ENCODE measurements around the gene PSMB7.
"Not testable (repeated sequence)": the region's sequence is repeated elsewhere in the genome, so short reads cannot be mapped to it uniquely, and the experiment has no call there.

Gene PSMB7

GRCh38 chr9:124442826-124443225, 27.6 kb upstream of the PSMB7 start:
- no peak for DNase-seq

- no peak for DNase-seq
Observed at GRCh38 chr9:124442379-124442778, 27.1 kb upstream of the PSMB7 start.

GRCh38 chr9:124441291-124441690, 26.0 kb upstream of the PSMB7 start:
- no peak for DNase-seq

DNA sequence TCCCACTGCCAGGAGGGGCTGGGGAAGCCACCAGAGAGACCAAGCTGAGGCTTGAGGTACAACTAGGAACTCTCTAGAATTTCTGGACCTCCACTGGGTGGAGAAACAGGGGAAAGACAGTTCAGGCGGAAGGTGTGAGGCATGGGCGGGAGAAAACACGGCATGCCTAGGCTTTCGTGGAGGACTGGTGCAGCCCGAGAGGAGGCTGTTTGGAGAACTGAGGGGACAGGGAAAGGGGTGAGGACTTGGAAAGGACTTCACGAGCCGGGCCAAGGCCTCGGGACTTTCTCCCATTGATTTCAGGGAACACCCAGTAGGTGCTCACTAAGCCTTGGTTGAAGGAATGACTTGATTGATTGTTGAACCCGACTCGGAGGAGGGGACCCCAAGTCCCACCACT, 25.5 kb upstream of the PSMB7 start:
- no peak for DNase-seq

DNA sequence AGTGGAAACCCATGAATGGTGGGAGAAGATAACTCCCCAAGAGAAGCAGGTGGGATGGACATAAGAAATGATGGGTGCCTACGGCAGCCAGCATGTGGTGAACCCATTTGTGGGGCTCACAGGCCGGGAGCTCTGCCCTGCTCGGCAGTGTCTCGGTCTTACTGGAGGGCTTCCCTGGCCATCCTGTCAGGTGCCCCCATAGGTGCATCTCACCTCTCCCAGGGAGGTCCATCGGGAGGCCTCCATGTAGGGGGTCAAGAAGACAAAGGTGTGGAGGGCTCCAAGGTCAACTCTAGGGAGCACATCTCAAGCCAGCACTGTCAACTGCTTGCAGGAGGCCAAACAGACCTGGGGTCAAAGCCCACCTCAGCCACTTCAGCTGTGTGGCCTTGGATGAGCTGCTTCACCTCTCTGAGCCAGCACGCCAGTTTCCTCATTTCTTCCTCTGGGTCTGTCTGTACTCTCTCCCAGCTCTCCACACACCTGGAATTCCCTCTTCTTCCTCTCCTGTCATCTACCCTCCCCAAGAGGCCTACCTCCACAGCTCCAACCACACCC, 24.5 kb upstream of the PSMB7 start:
- no peak for DNase-seq

- no peak for DNase-seq
Observed at GRCh38 chr9:124439086-124439485, 23.8 kb upstream of the PSMB7 start.

- no peak for DNase-seq
Observed at GRCh38 chr9:124438091-124438490, 22.8 kb upstream of the PSMB7 start.

GRCh38 chr9:124437086-124437485, 21.8 kb upstream of the PSMB7 start:
- DNase-seq = no peak

GRCh38 chr9:124436320-124436719, 21.1 kb upstream of the PSMB7 start:
- no peak for DNase-seq

- no peak for DNase-seq
Observed at GRCh38 chr9:124429530-124429867, 14.3 kb upstream of the PSMB7 start.

DNA sequence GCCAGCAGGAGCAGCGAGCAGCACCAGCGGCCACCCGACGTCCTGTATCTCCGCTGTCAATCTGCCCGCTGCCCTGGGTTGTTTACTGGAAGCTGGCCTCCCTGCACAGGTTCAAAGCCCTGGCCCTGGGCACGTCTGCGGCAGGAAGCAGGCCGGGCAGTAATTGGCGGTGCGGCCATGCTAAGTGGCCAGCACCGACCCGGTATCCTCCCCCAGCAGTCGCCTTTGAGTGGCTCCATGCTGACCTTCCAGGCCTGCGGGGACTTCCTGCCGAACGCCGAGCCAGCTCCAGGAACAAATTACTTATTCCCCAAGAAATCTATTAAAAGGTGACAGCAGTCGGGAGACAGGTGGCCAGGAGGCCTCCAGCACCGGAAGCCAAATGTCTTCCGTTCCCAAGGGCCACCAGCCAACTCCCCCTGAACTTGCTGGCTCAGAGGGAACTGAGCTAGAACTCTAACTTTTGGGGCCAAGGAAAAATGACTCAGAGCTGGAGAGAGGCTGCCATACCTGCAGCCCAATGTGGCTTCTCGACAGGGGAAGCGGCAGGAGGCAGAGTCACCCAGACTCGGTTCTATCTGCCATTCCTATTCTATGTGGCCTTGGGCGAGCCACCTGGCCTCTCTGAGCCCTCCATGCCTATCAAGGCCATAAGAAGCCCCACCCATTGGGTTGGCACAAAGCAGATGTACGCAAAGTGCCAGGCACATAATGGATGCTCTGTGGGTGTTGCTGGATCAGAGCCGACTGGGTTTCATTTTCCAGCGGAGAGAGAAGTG, 13.7 kb upstream of the PSMB7 start:
- no peak for DNase-seq

DNA sequence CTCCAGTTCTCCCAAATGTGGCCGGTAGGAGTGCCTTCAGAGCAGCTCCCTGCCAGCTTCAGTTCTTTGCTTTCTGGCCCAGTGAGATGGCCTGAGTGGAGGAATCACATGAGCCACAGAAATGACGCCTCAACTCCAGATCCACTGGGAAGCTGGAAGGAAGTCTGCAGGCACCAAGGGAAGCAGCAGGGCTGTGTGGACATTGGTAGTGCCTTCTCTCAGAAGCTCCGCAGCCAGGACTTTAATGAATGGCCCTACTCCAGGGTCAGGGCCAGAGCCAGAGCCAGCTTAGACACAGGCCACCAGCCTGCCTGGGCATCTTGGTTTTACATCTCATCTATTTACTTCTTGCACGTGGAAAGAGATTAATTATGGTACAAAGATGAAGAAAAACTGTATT, 12.0 kb upstream of the PSMB7 start:
- no peak for DNase-seq

DNA sequence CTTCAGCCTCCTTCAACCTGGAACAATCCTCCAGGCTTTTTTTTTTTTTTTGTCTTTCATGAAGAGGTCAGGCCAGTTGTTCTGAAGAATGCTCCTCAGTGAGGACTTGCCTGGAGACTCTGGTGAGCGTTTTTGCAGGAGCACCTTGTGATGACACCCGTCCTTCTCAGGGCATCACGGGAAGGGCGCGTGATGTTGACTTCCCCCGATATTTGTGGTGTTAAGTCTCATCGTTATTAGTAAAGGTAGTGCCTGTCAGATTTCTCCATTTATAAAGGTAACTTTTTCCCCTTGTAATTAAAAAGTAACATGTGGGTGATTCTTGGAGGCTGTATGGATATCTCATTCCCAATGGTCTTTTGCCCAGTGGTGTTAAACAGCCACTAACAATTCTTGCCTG, 11.1 kb upstream of the PSMB7 start:
- no peak for DNase-seq

DNA sequence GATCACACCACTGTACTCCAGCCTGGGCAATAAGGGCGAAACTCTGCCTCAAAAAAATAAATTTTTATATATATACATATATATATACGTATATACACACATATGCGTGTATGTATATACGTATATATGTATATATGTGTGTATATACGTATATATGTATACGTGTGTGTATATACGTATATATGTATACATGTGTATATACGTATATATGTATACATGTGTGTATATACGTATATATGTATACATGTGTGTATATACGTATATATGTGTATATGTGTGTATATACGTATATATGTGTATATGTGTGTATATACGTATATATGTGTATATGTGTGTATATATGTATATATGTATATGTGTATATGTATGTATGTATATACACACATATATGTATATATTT, 10.5 kb upstream of the PSMB7 start:
- not testable (repeated sequence) for DNase-seq

GRCh38 chr9:124423591-124423990, 8.3 kb upstream of the PSMB7 start:
- DNase-seq = no peak

DNA sequence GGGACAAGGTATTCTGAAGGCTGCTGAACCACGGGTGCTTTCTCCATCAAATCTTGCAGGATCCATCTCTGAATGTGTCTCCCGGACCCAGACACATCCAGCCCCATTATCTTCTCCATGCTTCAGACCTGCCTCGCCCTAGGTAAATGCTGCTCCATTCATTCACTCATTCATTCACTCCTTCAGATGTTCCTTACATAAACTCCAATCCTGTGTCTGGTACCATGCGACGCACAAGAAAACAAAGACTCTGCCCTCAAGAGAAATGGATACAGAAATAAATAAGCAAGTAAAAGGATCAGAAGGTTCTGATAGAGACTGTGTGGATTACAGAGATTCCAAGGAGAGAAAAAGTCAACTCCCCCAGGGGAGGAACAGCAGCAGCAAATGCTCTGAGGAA, 7.9 kb upstream of the PSMB7 start:
- no peak for DNase-seq

GRCh38 chr9:124420991-124421543, 5.8 kb upstream of the PSMB7 start:
- DNase-seq = no peak

DNA sequence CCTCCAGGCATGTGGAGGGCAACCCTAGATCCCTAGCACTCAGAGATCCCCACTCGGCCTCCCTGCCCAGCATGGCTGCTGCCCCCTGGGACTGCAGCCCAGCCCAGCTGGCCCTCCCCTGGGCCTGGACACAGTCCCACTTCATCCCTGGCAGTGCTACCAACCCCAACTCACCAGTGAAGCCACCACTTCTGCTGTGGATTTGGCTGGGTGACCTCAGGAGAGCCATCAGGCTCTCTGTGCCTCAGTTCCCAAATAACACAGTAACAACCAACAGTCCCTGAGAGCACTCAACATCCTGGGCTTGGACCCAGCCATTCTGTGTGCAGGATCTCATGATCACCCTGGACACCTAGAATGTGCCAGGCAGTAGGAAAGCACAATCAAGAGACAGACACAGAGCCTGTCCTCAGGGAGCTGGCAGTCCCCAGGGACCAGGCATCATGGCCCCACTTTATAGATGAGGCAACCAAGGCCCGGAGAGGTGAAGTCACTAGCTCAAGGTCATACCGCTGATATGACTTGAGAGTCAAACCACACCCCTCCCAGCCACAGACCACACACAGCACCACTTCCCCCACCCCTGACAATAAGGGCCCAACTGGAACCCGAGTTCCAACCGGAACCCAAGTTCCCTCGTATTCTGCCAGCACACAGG, 4.7 kb upstream of the PSMB7 start:
- DNase-seq = no peak

DNA sequence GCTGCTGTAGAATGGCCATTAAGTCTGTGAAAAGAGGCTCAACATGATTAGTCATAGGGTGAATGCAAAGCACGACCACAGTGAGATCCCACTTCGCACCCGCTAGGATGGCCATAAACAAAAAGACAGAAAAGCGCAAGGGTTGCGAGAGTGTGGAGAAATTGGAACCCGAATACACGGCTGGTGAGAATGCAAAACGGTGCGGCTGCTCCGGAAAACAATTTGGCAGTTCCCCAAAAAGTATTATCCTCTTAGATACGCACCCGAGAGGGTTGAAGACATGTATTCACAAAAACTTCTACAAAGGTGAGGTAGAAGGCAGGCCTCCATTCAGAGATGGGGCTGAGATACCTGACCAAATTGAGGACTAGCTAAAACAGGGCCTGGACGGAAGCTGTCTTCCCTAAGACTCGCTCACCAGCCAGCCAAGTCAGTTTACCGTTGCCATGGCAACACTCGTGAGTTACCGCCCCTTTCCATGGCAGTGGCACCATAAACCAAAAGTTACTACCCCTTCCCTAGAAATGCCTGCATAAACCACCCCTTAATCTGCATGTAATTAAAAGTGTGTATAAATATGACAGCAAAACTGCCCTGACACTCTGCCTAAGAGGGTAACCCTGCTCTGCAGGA, 726 bp upstream of the PSMB7 start:
- no peak for DNase-seq

DNA sequence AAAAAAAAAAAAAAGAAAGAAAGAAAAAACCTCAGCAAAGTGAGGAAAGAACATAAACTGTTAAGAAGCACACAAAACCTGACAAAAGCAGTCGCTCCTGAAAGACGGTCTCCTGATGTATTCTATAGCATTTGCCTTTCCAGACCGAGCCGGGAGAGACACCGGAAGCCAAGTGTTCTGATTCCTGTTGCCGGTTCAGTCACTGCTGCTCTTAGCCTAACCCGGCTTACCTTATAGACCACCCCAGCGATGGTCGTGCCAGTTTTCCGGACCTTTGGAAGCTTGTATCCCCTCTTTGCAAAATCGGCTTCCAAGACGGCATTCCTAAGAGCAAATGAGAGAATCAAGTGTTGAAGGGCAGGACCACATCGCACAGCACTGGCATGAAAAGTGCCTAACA, 630 bp downstream of the PSMB7 start:
- no peak for DNase-seq

GRCh38 chr9:124412228-124412575, 3.0 kb downstream of the PSMB7 start:
- DNase-seq = no peak

DNA sequence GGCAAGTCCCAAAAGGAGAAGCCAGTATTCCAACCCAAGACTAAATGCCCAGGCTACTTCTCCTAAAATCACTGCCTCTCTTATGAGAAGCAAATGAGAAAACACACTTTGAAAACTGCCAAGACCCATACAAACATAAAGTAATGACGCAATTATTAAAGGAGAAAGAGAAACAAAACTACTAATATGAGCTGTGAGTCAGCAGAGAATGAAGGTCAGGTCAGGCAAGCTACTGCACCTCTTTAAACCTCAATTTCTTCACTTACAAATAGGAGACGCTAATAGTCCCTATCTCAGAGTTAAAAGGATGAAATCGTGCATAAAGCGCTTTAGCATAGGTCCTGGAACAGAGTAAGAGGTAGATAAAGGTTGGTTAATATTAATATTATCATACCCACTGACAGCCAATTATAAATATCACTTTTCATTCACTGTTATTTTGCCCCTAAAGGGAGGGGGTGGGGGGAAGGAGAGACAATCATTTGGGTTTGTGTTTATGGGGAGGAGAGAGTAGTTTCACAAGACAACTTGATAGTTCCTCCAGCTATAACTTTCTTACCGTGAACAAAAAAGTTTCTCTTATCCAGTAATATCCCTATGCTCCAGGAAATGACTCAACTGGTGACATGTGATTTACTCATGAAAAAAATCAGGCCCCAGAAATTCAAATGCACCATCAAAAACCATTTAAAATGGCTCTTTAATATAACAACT, 3.6 kb downstream of the PSMB7 start:
- DNase-seq = no peak

GRCh38 chr9:124410321-124410913, 4.8 kb downstream of the PSMB7 start:
- DNase-seq = no peak

Measured in cortex of kidney (tissue), 1 donor.